OCI-LY1 (cell line): Measurements from ENCODE around the gene RFC5.

Experiments used
- EZH2 ChIP-seq: fragments of 200-600 bp; sonication (generic), shearing (Covaris generic); IDR thresholded peaks from 2 replicates; pipeline ENCODE4 v1.8.0; 2017; ENCODE audit warnings: borderline replicate concordance, mixed run types, mild to moderate bottlenecking, antibody characterized with exemption, low read length, moderate library complexity, mixed read lengths
- TF ChIP-seq, protein P1 (sequence below): fragments of 200-600 bp; sonication (generic), shearing (Covaris generic); IDR thresholded peaks from 2 replicates; pipeline ENCODE4 v1.5.1; 2017; ENCODE audit warnings: mild to moderate bottlenecking, antibody characterized with exemption, low read length, moderate library complexity, mixed read lengths

DNA sequence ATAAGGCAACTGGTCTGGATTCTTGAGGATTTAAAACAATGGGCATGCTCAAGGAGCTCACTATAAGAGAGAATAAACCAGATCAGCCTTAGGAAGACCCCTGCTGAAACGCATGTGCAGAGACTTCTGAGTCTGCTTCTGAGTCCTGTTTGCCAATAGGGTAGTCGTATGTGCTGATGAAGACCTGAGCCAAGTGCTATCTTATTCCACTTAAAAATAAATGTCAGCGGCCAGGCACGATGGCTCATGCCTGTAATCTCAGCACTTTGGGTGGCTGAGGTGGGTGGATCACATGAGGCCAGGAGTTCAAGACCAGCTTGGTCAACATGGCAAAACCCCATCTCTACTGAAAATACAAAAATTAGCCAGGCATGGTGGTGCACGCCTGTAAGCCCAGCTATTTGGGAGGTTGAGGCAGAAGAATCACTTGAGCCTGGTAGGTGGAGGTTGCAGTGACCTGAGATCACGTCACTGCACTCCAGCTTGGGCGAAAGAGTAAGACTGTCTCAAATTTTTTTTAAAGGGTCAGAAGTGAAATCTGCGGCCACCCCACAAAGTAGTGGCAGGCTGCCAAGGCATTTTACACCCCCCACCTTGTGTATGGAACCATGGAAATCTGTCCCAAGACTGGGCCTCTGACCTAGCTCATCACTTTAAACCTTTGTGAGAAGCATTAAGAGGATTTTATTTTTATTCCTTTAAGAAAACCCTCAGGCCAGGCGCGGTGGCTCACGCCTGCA, 20.3 kb downstream of the RFC5 start:
- TF ChIP-seq, protein P1, sequence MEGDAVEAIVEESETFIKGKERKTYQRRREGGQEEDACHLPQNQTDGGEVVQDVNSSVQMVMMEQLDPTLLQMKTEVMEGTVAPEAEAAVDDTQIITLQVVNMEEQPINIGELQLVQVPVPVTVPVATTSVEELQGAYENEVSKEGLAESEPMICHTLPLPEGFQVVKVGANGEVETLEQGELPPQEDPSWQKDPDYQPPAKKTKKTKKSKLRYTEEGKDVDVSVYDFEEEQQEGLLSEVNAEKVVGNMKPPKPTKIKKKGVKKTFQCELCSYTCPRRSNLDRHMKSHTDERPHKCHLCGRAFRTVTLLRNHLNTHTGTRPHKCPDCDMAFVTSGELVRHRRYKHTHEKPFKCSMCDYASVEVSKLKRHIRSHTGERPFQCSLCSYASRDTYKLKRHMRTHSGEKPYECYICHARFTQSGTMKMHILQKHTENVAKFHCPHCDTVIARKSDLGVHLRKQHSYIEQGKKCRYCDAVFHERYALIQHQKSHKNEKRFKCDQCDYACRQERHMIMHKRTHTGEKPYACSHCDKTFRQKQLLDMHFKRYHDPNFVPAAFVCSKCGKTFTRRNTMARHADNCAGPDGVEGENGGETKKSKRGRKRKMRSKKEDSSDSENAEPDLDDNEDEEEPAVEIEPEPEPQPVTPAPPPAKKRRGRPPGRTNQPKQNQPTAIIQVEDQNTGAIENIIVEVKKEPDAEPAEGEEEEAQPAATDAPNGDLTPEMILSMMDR, result no peak
- TF ChIP-seq EZH2, result no peak
